AG09319 (cell line): ENCODE measurements around the gene TMEM115.

Experiments
- DNase-seq: peaks from one replicate; pipeline ENCODE4 v3.0.0-alpha.2; 2010; ENCODE audit warnings: low read depth; ENCODE audit errors: extremely low read depth
- TF ChIP-seq, protein P1 (sequence below): IDR thresholded peaks from 2 replicates; pipeline ENCODE4 v1.5.1; 2011; ENCODE audit warnings: low read depth, mild to moderate bottlenecking, inconsistent platforms, low read length, moderate library complexity

TMEM115 gene

DNA sequence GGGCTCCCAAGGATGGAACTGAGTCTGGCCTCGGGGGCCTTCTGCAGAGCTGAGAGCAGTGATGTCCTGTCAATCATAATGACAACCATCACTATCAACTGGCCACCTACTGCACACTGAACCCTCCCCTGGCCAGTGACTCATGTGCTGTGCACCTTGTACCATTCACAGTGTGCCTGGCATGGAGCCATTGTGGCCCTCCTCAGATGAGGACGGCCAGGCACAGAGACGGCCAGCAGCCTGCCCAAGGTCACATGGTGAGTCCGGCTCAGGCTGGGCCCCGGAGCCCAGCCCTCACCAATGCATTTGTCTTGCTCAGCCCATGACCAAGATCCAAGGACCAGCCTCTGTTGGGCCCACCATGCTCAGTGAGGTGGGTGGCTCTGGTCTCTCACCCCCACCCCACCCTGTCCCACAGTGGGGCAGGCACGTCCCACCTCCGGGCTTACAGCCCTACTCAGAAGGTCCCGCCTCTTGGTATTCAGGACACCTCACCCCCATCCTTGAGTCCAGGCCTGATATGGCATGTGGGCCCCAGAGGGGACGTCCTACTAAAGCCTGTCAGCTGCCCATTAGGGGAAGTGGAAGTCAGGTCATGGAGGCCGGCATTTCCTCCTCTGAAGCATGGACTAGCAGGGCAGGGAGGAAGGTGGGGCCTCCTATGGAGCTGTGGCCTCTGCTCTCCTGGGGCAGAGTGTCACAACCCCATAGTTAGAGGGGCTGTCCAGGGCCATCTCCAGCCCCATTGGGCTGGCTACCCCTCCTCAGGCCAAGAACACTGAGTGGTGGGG is 35.9 kb upstream of the TMEM115 start:
- no peak for DNase-seq
- TF ChIP-seq, protein P1, sequence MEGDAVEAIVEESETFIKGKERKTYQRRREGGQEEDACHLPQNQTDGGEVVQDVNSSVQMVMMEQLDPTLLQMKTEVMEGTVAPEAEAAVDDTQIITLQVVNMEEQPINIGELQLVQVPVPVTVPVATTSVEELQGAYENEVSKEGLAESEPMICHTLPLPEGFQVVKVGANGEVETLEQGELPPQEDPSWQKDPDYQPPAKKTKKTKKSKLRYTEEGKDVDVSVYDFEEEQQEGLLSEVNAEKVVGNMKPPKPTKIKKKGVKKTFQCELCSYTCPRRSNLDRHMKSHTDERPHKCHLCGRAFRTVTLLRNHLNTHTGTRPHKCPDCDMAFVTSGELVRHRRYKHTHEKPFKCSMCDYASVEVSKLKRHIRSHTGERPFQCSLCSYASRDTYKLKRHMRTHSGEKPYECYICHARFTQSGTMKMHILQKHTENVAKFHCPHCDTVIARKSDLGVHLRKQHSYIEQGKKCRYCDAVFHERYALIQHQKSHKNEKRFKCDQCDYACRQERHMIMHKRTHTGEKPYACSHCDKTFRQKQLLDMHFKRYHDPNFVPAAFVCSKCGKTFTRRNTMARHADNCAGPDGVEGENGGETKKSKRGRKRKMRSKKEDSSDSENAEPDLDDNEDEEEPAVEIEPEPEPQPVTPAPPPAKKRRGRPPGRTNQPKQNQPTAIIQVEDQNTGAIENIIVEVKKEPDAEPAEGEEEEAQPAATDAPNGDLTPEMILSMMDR: no peak

DNA sequence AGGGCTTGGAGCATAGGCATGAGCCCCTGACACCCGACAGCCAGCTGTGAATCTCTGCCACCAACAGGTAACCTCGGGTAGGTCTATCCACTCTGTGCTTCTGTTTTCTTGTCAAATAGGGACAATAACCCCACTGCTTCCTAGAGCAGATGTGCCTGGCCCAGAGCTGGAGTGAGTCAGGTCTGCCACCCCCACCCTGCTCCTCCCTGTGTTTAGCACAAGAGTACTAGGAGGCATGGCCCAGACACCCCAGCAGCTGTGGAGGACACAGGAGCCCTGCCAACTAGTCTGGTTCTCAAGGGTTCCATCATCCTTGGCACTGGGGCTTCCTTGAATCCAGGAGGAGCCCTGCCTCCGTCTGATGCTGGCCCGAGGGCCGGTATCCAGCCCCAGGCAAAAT is 33.7 kb upstream of the TMEM115 start:
- TF ChIP-seq, protein P1: no peak
- no peak for DNase-seq

DNA sequence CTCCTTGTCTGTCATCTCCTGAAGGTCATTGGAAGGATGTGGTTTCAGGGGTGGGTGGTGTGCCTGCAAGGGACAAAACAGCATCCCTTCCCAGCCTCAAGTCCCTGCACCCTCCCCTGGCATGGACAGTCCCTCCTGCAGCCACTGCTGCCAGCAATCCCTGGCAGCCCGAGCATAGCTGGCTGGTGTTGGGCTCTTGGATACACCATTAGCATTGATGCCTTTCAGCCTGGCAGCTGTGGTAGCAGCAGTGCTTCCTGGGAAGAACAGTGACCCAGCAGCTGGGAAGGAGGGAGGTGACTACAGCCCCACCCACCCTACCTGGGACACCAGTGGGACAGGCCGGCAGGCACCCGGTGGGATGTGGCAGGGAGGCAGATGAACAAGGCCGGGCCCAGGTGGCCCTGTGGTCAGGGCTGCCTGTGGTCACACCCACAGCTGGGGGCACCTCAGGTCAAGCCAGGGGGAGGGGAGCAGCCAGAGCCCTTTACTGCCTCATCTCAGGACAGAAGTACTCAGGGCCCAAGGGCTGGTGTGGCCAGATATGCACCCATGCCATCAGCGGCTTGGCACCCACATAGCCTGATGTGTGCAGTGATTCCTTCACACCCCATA is 32.9 kb upstream of the TMEM115 start:
- TF ChIP-seq, protein P1: no peak
- no peak for DNase-seq

- TF ChIP-seq, protein P1: no peak
- no peak for DNase-seq
These were observed 31.3 kb upstream of the TMEM115 start for GRCh38 chr3:50390508-50391224.

- DNase-seq: no peak
These were observed 30.1 kb upstream of the TMEM115 start for GRCh38 chr3:50389414-50389767.

DNA sequence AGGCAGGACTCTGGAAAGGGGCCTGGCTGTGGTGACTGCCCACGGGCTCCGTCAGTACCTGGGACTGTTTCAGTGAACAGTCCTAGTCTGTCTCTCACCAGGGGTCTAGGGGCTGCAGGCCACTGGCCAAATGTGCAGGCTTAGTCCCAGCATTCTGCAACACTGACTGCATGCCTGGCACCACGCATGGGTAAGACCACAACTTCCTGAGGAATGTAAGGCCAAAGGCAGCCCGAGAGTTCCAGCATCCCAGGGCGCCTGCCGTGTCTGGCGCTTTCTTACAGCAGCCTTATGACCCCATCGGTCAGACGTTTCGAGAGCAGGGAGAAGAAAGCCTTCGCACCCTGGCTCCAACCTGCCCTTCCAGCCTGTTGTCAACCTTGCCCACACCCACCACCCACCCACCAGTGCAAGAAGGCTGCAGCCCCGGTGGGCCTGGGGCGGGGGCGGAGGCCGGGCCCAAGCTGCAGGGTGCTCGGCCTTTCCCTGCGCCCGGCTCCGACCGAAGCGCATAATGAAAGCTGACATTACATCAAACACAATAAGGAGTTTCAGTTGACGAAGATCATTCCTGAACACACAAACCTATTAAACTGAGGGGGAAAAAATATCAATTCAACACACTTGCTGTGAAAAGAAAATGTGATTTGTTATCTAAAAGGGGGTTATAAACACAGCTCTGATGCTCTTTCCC is 29.5 kb upstream of the TMEM115 start:
- TF ChIP-seq, protein P1: no peak
- DNase-seq: no peak

More at GRCh38 chr3:50389414-50389767, 30.1 kb upstream of the TMEM115 start:
- TF ChIP-seq, protein P1: no peak
